ENCODE results near the gene GALK1.
A peak's percentile ranks its signal among the peaks of the same experiment; 100 is the strongest.
"Not testable (repeated sequence)": the region's sequence is repeated elsewhere in the genome, so short reads cannot be mapped to it uniquely, and the experiment has no call there.

The GALK1 gene

GRCh38 chr17:75785016-75785890 is 20.3 kb upstream of the GALK1 start:
- in situ Hi-C loops (cut with HindIII; ENCODE audit: low pct_ligation_motif_present, low pct_unique_long_range_greater_than_20kb, low sequenced_read_pairs): no loop called here
- DNase-seq: peak; percentile 76

- in situ Hi-C loops (cut with HindIII; ENCODE audit: low pct_ligation_motif_present, low pct_unique_long_range_greater_than_20kb, low sequenced_read_pairs): no loop called here
- peak; percentile 99 for DNase-seq
Observed at GRCh38 chr17:75784473-75785015, 19.6 kb upstream of the GALK1 start, which contains the start of gene UNK. Gene UNK, plus strand, starts transcription at chr17:75784806. Its CDS starts 75 bp downstream, at chr17:75784881.

GRCh38 chr17:75783803-75784472 is 18.9 kb upstream of the GALK1 start:
- in situ Hi-C loops (cut with HindIII; ENCODE audit: low pct_ligation_motif_present, low pct_unique_long_range_greater_than_20kb, low sequenced_read_pairs): no loop called here

GRCh38 chr17:75783069-75783783 is 18.2 kb upstream of the GALK1 start:
- in situ Hi-C loops (cut with HindIII; ENCODE audit: low pct_ligation_motif_present, low pct_unique_long_range_greater_than_20kb, low sequenced_read_pairs): no loop called here
- DNase-seq: peak; percentile 68

More at GRCh38 chr17:75783803-75784472, 18.9 kb upstream of the GALK1 start:
- peak; percentile 23 for DNase-seq

- in situ Hi-C loops (cut with HindIII; ENCODE audit: low pct_ligation_motif_present, low pct_unique_long_range_greater_than_20kb, low sequenced_read_pairs): no loop called here
- no peak for DNase-seq
Observed at GRCh38 chr17:75779987-75780889, 15.2 kb upstream of the GALK1 start.

- in situ Hi-C loops (cut with HindIII; ENCODE audit: low pct_ligation_motif_present, low pct_unique_long_range_greater_than_20kb, low sequenced_read_pairs): no loop called here
- peak; percentile 100 for DNase-seq
Observed at GRCh38 chr17:75779250-75779986, 14.4 kb upstream of the GALK1 start.

- in situ Hi-C loops (cut with HindIII; ENCODE audit: low pct_ligation_motif_present, low pct_unique_long_range_greater_than_20kb, low sequenced_read_pairs): no loop called here
- no peak for DNase-seq
Observed at GRCh38 chr17:75778861-75779249, 13.9 kb upstream of the GALK1 start.

GRCh38 chr17:75778066-75778860 is 13.3 kb upstream of the GALK1 start:
- in situ Hi-C loops (cut with HindIII; ENCODE audit: low pct_ligation_motif_present, low pct_unique_long_range_greater_than_20kb, low sequenced_read_pairs): not testable (repeated sequence)
- peak; percentile 23 for DNase-seq

- no peak for DNase-seq
- in situ Hi-C loops (cut with HindIII; ENCODE audit: low pct_ligation_motif_present, low pct_unique_long_range_greater_than_20kb, low sequenced_read_pairs): no loop called here
Observed at GRCh38 chr17:75777296-75777922, 12.4 kb upstream of the GALK1 start.

- in situ Hi-C loops (cut with HindIII; ENCODE audit: low pct_ligation_motif_present, low pct_unique_long_range_greater_than_20kb, low sequenced_read_pairs): no loop called here
- peak; percentile 21 for DNase-seq
Observed at GRCh38 chr17:75776386-75777295, 11.6 kb upstream of the GALK1 start.

GRCh38 chr17:75774991-75775668 is 10.1 kb upstream of the GALK1 start:
- peak; percentile 29 for DNase-seq
- in situ Hi-C loops (cut with HindIII; ENCODE audit: low pct_ligation_motif_present, low pct_unique_long_range_greater_than_20kb, low sequenced_read_pairs): no loop called here

GRCh38 chr17:75774471-75774990 is 9.5 kb upstream of the GALK1 start:
- in situ Hi-C loops (cut with HindIII; ENCODE audit: low pct_ligation_motif_present, low pct_unique_long_range_greater_than_20kb, low sequenced_read_pairs): no loop called here
- DNase-seq: no peak

GRCh38 chr17:75773808-75774470 is 8.9 kb upstream of the GALK1 start:
- no peak for DNase-seq
- in situ Hi-C loops (cut with HindIII; ENCODE audit: low pct_ligation_motif_present, low pct_unique_long_range_greater_than_20kb, low sequenced_read_pairs): no loop called here
